ENCODE data around the gene KCNG2. TPM values are rescaled to one million over a fixed set of nuclear protein-coding genes. Genes with fewer than 3 reads are reported as not detected.

Gene KCNG2
- total and polyA plus RNA-seq, 2 of the 13 experiments (the other 11 are each of a cell fraction or from before 2014, with no cell fraction given) = not detected

DNA sequence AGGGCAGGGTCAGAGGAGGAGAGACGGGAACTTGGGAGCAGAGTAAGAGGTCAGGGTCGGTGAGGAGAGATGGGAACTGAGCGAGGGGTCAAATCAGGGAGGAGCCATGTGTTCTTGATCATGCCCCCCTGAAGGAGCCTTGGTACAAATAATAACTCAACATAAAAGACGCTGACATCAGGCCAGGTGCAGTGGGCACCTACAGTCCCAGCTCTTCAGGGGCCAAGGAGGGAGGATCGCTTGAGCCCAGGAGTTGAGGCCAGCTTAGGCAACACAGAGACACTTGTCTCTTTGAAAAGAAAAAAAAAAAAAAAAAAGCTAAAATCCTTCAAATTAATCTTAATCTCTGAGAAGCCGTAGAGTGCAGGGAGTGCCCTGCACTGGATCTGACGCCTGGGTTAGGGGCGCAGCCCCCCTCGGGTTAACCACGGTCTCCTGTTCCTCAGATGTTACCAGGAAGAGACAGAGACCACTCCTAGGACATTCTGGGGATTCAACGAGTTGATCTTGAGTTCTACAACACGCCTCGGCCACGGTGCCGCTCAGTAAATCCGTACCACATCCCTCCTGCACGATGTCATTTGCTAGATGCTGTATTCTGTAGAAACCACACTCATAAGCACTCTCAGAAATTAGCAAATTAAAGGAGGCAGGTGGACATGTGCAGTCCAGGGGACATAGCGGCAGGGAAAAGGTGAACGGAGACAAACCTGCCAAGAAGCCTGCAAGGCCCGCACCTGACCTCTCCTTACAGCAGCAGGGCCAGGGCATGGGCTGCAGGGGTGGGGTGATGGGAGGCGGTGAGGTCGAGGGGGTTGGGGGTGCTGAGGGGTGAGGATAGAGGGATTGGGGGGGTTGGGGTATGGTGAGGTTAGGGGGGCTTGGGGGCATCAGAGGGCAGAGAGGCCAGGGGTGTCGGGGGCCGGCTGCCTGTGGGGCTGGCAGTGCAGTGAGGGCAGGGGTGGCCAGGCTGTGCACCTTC, 124.5 kb downstream of the KCNG2 start:
- POLR2A ChIA-PET = no interaction called here
- no peak overlapping the region for H2AFZ ChIP-seq (ENCODE audit: low read length)
- BruUV-seq (replicated peaks) = no TSS peak
- no peaks in the 10 kb centered on the region for H3K4me1 ChIP-seq (ENCODE audit: insufficient read depth, low read length)
- H3K4me3 ChIP-seq (replicated peaks in 1 of 3; ENCODE audit: insufficient read depth in 1 of 3, low read depth in 2 of 3, low read length in 3 of 3) = no peak overlapping the region
- no peak overlapping the region for H3K9ac ChIP-seq (ENCODE audit: insufficient read depth, low read depth, low read length)
- CTCF ChIA-PET (ENCODE audit: low intra/inter-chr PET ratio, low total read pairs) = no interaction called here
- H3K9me3 ChIP-seq (ENCODE audit: low read length) = no peaks in the 10 kb centered on the region
- peaks cover 56% of the 10 kb centered on the region for H4K20me1 ChIP-seq (ENCODE audit: insufficient read depth, low read length)
- no peak for DNase-seq (ENCODE audit: low spot score)
- ATAC-seq = no peak
- H3K4me2 ChIP-seq (ENCODE audit: low read depth, low read length) = no peak overlapping the region
- TF ChIP-seq RAD51 (IDR thresholded peaks at IDR 0.05; ENCODE audit: borderline replicate concordance) (no peak), HNRNPK (IDR thresholded peaks at IDR 0.05; ENCODE audit: low read depth, low read length, poor library complexity, severe bottlenecking) (peak; percentile 22), ZNF567 (CRISPR knock-in tag; IDR thresholded peaks at IDR 0.05; ENCODE audit: borderline replicate concordance) (no peak), ZNF564 (CRISPR knock-in tag; IDR thresholded peaks at IDR 0.05) (no peak), ZSCAN30 (CRISPR knock-in tag; IDR thresholded peaks at IDR 0.05) (no peak), FOXP1 (IDR thresholded peaks at IDR 0.05) (no peak), FOXP1 (CRISPR knock-in tag; IDR thresholded peaks at IDR 0.05) (no peak), ZNF484 (CRISPR knock-in tag; IDR thresholded peaks at IDR 0.05; ENCODE audit: borderline replicate concordance, low read depth) (no peak), TIGD3 (CRISPR knock-in tag; IDR thresholded peaks at IDR 0.05; ENCODE audit: borderline replicate concordance) (no peak)
- TF ChIP-seq, protein P1, sequence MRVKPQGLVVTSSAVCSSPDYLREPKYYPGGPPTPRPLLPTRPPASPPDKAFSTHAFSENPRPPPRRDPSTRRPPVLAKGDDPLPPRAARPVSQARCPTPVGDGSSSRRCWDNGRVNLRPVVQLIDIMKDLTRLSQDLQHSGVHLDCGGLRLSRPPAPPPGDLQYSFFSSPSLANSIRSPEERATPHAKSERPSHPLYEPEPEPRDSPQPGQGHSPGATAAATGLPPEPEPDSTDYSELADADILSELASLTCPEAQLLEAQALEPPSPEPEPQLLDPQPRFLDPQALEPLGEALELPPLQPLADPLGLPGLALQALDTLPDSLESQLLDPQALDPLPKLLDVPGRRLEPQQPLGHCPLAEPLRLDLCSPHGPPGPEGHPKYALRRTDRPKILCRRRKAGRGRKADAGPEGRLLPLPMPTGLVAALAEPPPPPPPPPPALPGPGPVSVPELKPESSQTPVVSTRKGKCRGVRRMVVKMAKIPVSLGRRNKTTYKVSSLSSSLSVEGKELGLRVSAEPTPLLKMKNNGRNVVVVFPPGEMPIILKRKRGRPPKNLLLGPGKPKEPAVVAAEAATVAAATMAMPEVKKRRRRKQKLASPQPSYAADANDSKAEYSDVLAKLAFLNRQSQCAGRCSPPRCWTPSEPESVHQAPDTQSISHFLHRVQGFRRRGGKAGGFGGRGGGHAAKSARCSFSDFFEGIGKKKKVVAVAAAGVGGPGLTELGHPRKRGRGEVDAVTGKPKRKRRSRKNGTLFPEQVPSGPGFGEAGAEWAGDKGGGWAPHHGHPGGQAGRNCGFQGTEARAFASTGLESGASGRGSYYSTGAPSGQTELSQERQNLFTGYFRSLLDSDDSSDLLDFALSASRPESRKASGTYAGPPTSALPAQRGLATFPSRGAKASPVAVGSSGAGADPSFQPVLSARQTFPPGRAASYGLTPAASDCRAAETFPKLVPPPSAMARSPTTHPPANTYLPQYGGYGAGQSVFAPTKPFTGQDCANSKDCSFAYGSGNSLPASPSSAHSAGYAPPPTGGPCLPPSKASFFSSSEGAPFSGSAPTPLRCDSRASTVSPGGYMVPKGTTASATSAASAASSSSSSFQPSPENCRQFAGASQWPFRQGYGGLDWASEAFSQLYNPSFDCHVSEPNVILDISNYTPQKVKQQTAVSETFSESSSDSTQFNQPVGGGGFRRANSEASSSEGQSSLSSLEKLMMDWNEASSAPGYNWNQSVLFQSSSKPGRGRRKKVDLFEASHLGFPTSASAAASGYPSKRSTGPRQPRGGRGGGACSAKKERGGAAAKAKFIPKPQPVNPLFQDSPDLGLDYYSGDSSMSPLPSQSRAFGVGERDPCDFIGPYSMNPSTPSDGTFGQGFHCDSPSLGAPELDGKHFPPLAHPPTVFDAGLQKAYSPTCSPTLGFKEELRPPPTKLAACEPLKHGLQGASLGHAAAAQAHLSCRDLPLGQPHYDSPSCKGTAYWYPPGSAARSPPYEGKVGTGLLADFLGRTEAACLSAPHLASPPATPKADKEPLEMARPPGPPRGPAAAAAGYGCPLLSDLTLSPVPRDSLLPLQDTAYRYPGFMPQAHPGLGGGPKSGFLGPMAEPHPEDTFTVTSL (CRISPR knock-in tag; IDR thresholded peaks at IDR 0.05; ENCODE audit: borderline replicate concordance) = no peak
- intact Hi-C loops (cut with micrococcal nuclease; ENCODE audit: unreplicated experiment) = no loop called here
- in situ Hi-C loops (cut with HindIII; ENCODE audit: extremely low pct_ligation_motif_present, low pct_unique_long_range_greater_than_20kb) = no loop called here
- 96% methylated on average over 24 of the region's 24 CpGs for whole genome bisulfite sequencing (ENCODE audit: low lambda C conversion rate)
- H3K79me2 ChIP-seq (ENCODE audit: insufficient read depth, low read length) = peaks cover 30% of the 10 kb centered on the region
- H3K36me3 ChIP-seq (replicated peaks in 1 of 2; ENCODE audit: control insufficient read depth in 1 of 2, insufficient read depth in 2 of 2, low read length in 2 of 2) = peaks cover 6 to 54% of the 10 kb centered on the region in 2 experiments
- FAIRE-seq = no peak
- H3K27ac ChIP-seq (ENCODE audit: extremely low read length, insufficient read depth, low read length) = no peak overlapping the region
- no peaks in the 10 kb centered on the region for H3K27me3 ChIP-seq (ENCODE audit: control insufficient read depth in 1 of 2, insufficient read depth in 2 of 2, low read length in 2 of 2)

Data from HepG2 (cell line).